NT2/D1 (cell line): ENCODE data around the gene ADRB2.
"Not testable (repeated sequence)": the region's sequence is repeated elsewhere in the genome, so short reads cannot be mapped to it uniquely, and the experiment has no call there.

Experiments
- DNase-seq: peaks from one replicate; pipeline ENCODE4 v3.0.0-alpha.2; 2011; ENCODE audit warnings: low read depth, low spot score
- H3K27me3 ChIP-seq: 2 replicates; pipeline ENCODE4 v1.6.0; 2011; ENCODE audit warnings: mild to moderate bottlenecking; ENCODE audit not compliant: insufficient read length, insufficient read depth
- H3K36me3 ChIP-seq: 2 replicates; pipeline ENCODE4 v1.6.1; 2011; ENCODE audit warnings: mild to moderate bottlenecking, low read length, mixed read lengths; ENCODE audit not compliant: insufficient read depth, insufficient read length
- H3K4me1 ChIP-seq: 2 replicates; pipeline ENCODE4 v1.5.1; 2011; ENCODE audit not compliant: insufficient read depth, insufficient read length
- H3K4me3 ChIP-seq: 2 replicates; pipeline ENCODE4 v1.5.1; 2011; ENCODE audit warnings: low read depth; ENCODE audit not compliant: insufficient read length
- H3K9ac ChIP-seq: 2 replicates; pipeline ENCODE4 v1.6.0; 2011; ENCODE audit warnings: low read depth; ENCODE audit not compliant: insufficient read length
- H3K9me3 ChIP-seq: 2 replicates; pipeline ENCODE4 v1.5.1; 2011; ENCODE audit warnings: mild to moderate bottlenecking, low read length; ENCODE audit not compliant: insufficient read depth
- SUZ12 ChIP-seq: IDR thresholded peaks from 2 replicates; pipeline ENCODE4 v1.6.1; 2011; ENCODE audit not compliant: insufficient read length, insufficient read depth; ENCODE audit errors: extremely low read depth
- YY1 ChIP-seq: IDR thresholded peaks from 2 replicates; pipeline ENCODE4 v1.6.1; 2011; ENCODE audit not compliant: insufficient read length, insufficient read depth
- ZNF274 ChIP-seq: IDR thresholded peaks from 2 replicates; pipeline ENCODE4 v1.6.1; 2011; ENCODE audit warnings: mild to moderate bottlenecking, low read depth, low read length

The ADRB2 gene

DNA sequence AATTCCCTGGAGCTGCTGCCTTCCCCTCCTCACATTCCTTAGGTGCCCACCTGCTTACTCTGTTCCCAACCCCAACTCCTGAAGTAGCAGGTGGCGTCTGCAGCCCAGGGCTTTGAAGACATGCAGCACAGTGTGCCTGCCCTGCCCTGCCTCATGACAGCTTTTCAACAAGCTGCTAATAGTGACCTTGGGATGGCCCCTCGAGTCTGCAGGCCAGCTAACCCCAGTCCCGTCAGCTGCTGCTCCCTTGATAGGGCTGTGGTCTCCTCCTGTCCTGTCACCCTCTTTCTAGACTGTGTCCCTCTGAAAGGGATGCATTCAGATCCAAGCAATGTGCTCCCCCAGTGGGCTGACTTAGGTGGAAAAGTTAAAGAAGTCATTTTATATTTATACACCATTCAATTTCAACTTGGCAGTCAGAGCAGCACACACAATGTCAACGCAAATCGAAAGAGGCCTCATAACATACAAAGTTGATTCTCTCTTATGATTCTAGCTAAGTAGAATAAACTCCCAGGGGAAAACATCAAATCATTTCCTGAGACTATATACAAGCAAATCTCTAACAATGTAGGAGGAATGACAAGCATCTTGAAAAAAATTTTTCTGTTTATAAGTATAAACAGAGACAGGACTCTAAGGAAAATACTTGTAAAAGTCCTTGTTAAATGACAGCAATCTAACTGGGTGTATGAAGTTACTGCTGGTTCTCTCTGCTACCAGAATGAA is 37.9 kb downstream of the ADRB2 start:
- Histone ChIP-seq H3K4me3 (no peak overlapping the region), H3K27me3 (no peaks in the 10 kb centered on the region), H3K9me3 (no peaks in the 10 kb centered on the region), H3K4me1 (no peaks in the 10 kb centered on the region), H3K9ac (no peak overlapping the region), H3K36me3 (no peaks in the 10 kb centered on the region)
- no peak for DNase-seq
- no peak for TF ChIP-seq ZNF274
- TF ChIP-seq SUZ12 = no peak
- TF ChIP-seq YY1 = no peak

DNA sequence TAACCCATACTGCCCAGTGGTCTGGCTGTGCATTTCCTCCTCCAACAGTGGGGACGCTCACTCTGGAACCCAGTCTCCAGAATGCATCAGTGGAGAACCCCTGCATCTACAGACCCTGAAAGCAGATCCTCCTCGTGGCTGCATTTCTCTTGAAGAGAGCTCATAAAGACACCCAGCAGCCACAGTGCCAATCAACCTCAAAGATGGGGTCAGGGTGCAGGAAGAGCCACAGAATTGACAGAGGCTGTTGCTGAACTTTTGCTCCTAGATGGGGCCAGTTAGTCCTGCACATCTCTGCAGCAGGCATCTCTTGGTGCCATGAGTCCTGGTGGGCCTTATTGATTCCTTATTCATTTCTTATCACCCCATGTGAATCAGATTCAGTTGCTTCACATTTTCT is 39.6 kb downstream of the ADRB2 start:
- Histone ChIP-seq H3K27me3 (no peaks in the 10 kb centered on the region), H3K4me3 (no peak overlapping the region), H3K9me3 (no peaks in the 10 kb centered on the region), H3K9ac (no peak overlapping the region), H3K4me1 (no peaks in the 10 kb centered on the region), H3K36me3 (no peaks in the 10 kb centered on the region)
- no peak for TF ChIP-seq ZNF274
- no peak for DNase-seq

DNA sequence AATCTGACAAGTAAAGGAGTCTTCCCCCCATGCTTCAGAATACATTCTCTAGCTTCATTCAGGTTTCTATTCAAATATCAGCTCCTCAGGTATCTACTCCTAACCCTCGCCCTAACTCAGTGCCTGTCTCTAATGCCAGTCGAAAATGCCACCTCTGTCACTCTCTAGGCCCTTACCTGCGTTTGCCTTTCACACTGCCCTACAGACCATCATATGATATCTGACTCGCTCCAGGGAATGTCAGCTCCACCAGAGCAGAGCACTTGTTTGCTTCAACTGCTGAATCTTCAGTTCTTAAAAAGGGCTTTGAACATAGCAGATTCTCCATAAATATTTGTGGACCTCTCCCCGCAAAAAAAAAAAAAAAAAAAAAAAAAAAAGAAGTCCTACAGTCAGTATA is 46.7 kb downstream of the ADRB2 start:
- Histone ChIP-seq H3K4me3 (no peak overlapping the region), H3K9me3 (no peaks in the 10 kb centered on the region), H3K9ac (no peak overlapping the region), H3K27me3 (no peaks in the 10 kb centered on the region), H3K4me1 (no peaks in the 10 kb centered on the region), H3K36me3 (no peaks in the 10 kb centered on the region)
- TF ChIP-seq YY1 (no peak), SUZ12 (no peak), ZNF274 (no peak)
- no peak for DNase-seq

DNA sequence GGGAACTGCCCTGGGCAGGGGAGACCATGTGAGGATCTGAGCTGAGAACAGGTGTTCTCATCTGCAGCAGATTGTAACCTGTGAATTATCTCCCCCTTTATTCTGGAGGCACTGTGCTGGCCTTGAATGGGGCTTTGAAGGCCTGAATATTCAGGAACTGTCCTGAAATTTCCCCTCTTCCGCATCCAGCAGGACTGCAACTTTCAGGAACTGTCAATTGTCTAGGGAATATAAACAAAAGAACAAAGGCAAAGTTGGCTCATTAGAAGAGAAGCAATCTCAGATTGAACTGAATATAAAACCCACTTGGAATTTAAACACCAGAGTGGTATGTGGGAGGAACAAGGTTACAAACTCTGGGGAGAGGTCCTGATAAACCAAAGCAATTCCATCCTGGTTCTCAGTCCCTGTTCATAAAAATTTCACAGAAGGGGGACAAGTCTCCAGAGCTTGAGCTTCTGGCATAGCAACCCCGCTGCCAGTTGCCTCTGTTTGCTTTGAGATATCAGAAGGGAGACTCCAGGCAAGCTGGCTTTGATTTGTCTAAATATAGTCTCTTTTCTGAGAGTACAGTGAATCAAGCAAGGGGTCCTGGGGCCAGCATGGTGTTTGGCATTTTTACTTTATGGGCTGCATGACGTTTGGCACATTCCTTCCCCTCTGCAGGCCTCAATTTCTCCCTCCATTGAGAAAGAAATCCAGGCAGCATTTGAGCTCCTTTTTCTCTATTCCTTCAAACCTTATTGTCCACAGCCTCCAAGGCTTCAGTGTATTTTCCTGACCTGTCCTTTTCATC is 47.5 kb downstream of the ADRB2 start:
- Histone ChIP-seq H3K9me3 (no peaks in the 10 kb centered on the region), H3K27me3 (no peaks in the 10 kb centered on the region), H3K9ac (no peak overlapping the region), H3K4me3 (no peak overlapping the region), H3K36me3 (no peaks in the 10 kb centered on the region), H3K4me1 (no peaks in the 10 kb centered on the region)
- TF ChIP-seq SUZ12 = no peak
- no peak for TF ChIP-seq ZNF274
- TF ChIP-seq YY1 = no peak
- DNase-seq = no peak

DNA sequence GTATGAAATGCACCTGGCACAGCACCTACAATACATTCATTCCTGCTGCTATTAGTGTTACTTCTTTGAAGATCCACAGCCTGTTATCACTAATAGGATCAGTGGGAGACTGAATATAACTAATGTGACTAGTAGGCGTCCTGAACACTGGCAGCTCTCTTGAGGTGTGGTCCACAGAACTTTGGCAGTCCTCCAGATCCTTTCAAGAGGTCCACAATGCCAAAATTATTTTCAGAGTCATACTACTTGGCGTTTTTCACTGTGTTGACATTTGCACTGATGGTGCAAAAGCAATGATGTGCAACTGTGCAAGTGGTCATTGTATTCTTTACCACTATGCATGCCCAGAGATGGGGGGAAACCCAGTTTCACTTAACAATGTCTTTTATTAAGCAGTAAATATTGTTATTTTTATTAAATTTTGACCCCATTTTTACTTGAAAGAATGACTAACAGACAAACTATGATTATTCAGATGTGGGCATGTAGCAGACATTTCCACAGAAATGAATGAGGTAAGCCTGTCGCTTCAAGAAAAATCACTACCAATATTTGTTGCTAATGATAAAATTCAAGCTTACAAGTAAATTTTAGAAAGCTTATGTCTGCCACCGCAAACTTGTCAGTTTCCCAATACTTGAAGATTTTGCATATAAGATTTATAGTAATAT is 48.9 kb downstream of the ADRB2 start:
- no peaks in the 10 kb centered on the region for H3K9me3 ChIP-seq
- no peak for DNase-seq
- no peaks in the 10 kb centered on the region for H3K36me3 ChIP-seq
- H3K27me3 ChIP-seq = no peaks in the 10 kb centered on the region
- H3K9ac ChIP-seq = no peak overlapping the region
- H3K4me1 ChIP-seq = no peaks in the 10 kb centered on the region
- TF ChIP-seq SUZ12 (no peak), ZNF274 (no peak), YY1 (no peak)
- H3K4me3 ChIP-seq = no peak overlapping the region

DNA sequence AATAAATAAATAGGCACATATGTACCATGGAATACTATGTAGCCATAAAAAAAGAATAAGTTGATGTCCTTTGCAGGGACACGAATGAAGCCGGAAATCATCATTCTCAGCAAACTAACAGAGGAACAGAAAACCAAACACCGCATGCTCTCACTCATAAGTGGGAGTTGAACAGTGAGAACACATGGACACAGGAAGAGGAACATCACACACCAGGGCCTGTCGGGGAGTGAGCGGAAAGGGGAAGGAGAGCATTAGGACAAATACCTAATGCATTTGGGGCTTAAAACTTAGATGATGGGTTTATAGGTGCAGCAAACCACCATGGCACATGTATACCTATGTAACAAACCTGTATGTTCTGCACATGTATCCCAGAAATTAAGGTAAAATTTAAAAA is 51.0 kb downstream of the ADRB2 start:
- DNase-seq, H3K36me3 ChIP-seq: not testable (repeated sequence)

More for the DNA sequence above, 51.0 kb downstream of the ADRB2 start:
- H3K9me3 ChIP-seq, H3K27me3 ChIP-seq, H3K4me3 ChIP-seq, H3K9ac ChIP-seq, H3K4me1 ChIP-seq: not testable (repeated sequence)
